Calu3 (cell line): ENCODE data around the gene MICALL2. TPM values are rescaled to one million over a fixed set of nuclear protein-coding genes. Genes with fewer than 3 reads are reported as not detected.

Experiments
- BruUV-seq: library from RNA; stranded (reverse); fragments of 400-500 nt; replicated peaks from 2 replicates; lab custom pipeline; 2021; lab: Mats Ljungman, UMichigan
- CTCF ChIA-PET: fragments of 300-600 bp; sonication (Branson Sonifier 250); formaldehyde crosslinking; loops from one replicate; lab custom pipeline; 2022; ENCODE audit warnings: antibody characterized with exemption; lab: Charles Lee
- DNase-seq: peaks from one replicate; pipeline ENCODE4 v3.0.0; 2022
- H3K27ac Mint-ChIP-seq: one replicate; pipeline ENCODE4 v1.8.0; 2022; ENCODE audit warnings: mixed read lengths; ENCODE audit not compliant: unreplicated experiment
- H3K27me3 Mint-ChIP-seq: one replicate; pipeline ENCODE4 v1.8.0; 2022; ENCODE audit warnings: mixed read lengths; ENCODE audit not compliant: unreplicated experiment
- H3K36me3 Mint-ChIP-seq: one replicate; pipeline ENCODE4 v1.8.0; 2022; ENCODE audit warnings: mild to moderate bottlenecking, moderate library complexity, mixed read lengths; ENCODE audit not compliant: insufficient read depth, unreplicated experiment
- H3K4me1 Mint-ChIP-seq: one replicate; pipeline ENCODE4 v1.8.0; 2022; ENCODE audit warnings: mild to moderate bottlenecking, low read depth, mixed read lengths; ENCODE audit not compliant: unreplicated experiment
- H3K4me3 Mint-ChIP-seq: one replicate; pipeline ENCODE4 v1.8.0; 2022; ENCODE audit warnings: mild to moderate bottlenecking, low read depth, moderate library complexity, mixed read lengths; ENCODE audit not compliant: unreplicated experiment
- H3K9me3 Mint-ChIP-seq: one replicate; pipeline ENCODE4 v1.8.0; 2022; ENCODE audit warnings: low read depth, mixed read lengths; ENCODE audit not compliant: unreplicated experiment
- CTCF ChIP-seq: fragments of 200-600 bp; IDR thresholded peaks from one replicate; pipeline ENCODE4 v1.8.0; 2022; ENCODE audit warnings: antibody characterized with exemption; ENCODE audit not compliant: unreplicated experiment
- intact Hi-C: fragments of 100-400 bp; cut with micrococcal nuclease; formaldehyde crosslinking; loops from one replicate; pipeline ENCODE4 v1.10.0; 2022; ENCODE audit not compliant: unreplicated experiment
- total RNA-seq: library from RNA; stranded (reverse); gene quantifications from 2 replicates; pipeline ENCODE4 v1.2.3, GENCODE V29; 2022

MICALL2 gene
- total RNA-seq, 1 experiment from 2014 or later = 162 TPM

- Mint-ChIP-seq H3K4me3 (no peak overlapping the region), H3K9me3 (no peaks in the 10 kb centered on the region), H3K27ac (no peak overlapping the region), H3K27me3 (peaks cover 98% of the 10 kb centered on the region), H3K36me3 (peaks cover 17% of the 10 kb centered on the region), H3K4me1 (no peaks in the 10 kb centered on the region)
- TF ChIP-seq CTCF = no peak
- DNase-seq = no peak
- BruUV-seq = no TSS peak
- intact Hi-C loops = no loop called here
- CTCF ChIA-PET = interaction anchor here (0.7 kb wide), 1 partner anchor 589 kb away, joined by 3 read pairs; the partner anchor contains the start of gene SUN1
Observed at GRCh38 chr7:1421020-1421790, 38.1 kb downstream of the MICALL2 start.

GRCh38 chr7:1419688-1420087, 39.6 kb downstream of the MICALL2 start:
- peaks cover 98% of the 10 kb centered on the region for H3K27me3 Mint-ChIP-seq
- H3K4me3 Mint-ChIP-seq = no peak overlapping the region
- intact Hi-C loops = no loop called here
- no peak overlapping the region for H3K27ac Mint-ChIP-seq
- DNase-seq = no peak
- TF ChIP-seq CTCF = no peak
- CTCF ChIA-PET = no interaction called here
- H3K4me1 Mint-ChIP-seq = no peaks in the 10 kb centered on the region
- H3K9me3 Mint-ChIP-seq = no peaks in the 10 kb centered on the region
- BruUV-seq = no TSS peak
- peaks cover 9% of the 10 kb centered on the region for H3K36me3 Mint-ChIP-seq

GRCh38 chr7:1419310-1419634, 40.0 kb downstream of the MICALL2 start:
- Mint-ChIP-seq H3K9me3 (no peaks in the 10 kb centered on the region), H3K27me3 (peaks cover 98% of the 10 kb centered on the region), H3K4me1 (no peaks in the 10 kb centered on the region), H3K36me3 (peaks cover 9% of the 10 kb centered on the region), H3K27ac (no peak overlapping the region), H3K4me3 (no peak overlapping the region)
- no peak for DNase-seq
- intact Hi-C loops = no loop called here
- BruUV-seq = no TSS peak
- CTCF ChIA-PET = no interaction called here
- TF ChIP-seq CTCF = no peak

GRCh38 chr7:1418505-1419309, 40.6 kb downstream of the MICALL2 start:
- no peak for DNase-seq
- no peak overlapping the region for H3K27ac Mint-ChIP-seq
- H3K4me3 Mint-ChIP-seq = no peak overlapping the region
- H3K4me1 Mint-ChIP-seq = no peaks in the 10 kb centered on the region
- no peaks in the 10 kb centered on the region for H3K9me3 Mint-ChIP-seq
- no peak for TF ChIP-seq CTCF
- CTCF ChIA-PET = interaction anchor here (0.6 to 1.1 kb wide), 2 partner anchors 37 to 223 kb away, joined by 3 to 13 read pairs; no protein-coding TSS in a partner anchor
- peaks cover 9% of the 10 kb centered on the region for H3K36me3 Mint-ChIP-seq
- peaks cover 95% of the 10 kb centered on the region for H3K27me3 Mint-ChIP-seq
- BruUV-seq = no TSS peak
- intact Hi-C loops = no loop called here
